K562 (cell line): Measurements from ENCODE around the gene MYO15A. TPM values are rescaled to one million over a fixed set of nuclear protein-coding genes. Genes with fewer than 3 reads are reported as not detected.

Source experiments
- BRF1 ChIP-seq: IDR thresholded peaks from 3 replicates; pipeline ENCODE4 v1.6.1; 2011; ENCODE audit warnings: borderline replicate concordance, mild to moderate bottlenecking; ENCODE audit not compliant: insufficient read length; ENCODE audit errors: extremely low read depth
- CBX3 ChIP-seq, 2 experiments: IDR thresholded peaks; 1 replicate in 1 of 2; 2 replicates in 1 of 2; pipeline ENCODE4 v1.6.1; 2012; ENCODE audit warnings: inconsistent platforms in 2 of 2, low read length in 2 of 2, borderline replicate concordance in 1 of 2, control low read depth in 1 of 2
- CGGBP1 ChIP-seq: fragments of 250-450 bp; sonication (Bioruptor Pico); IDR thresholded peaks from 2 replicates; pipeline ENCODE4 v1.9.0; 2021; ENCODE audit warnings: mild to moderate bottlenecking
- CHCHD3 ChIP-seq: fragments of 250-450 bp; sonication (Bioruptor Pico); IDR thresholded peaks from 2 replicates; pipeline ENCODE4 v2.1.2; 2022; ENCODE audit warnings: mild to moderate bottlenecking
- CREB1 ChIP-seq, 2 experiments: sonication (generic) in 1 of 2; formaldehyde crosslinking in 1 of 2; IDR thresholded peaks; 2 replicates each; pipeline versions ENCODE4 v1.6.1 to v1.8.0; 2012 to 2022; ENCODE audit warnings: inconsistent platforms in 1 of 2, mild to moderate bottlenecking in 1 of 2, missing genetic modification reagents in 1 of 2, moderate library complexity in 1 of 2
- ESRRB ChIP-seq: fragments of 250-450 bp; sonication (Bioruptor Pico); IDR thresholded peaks from 2 replicates; pipeline ENCODE4 v1.5.0; 2020; ENCODE audit warnings: mild to moderate bottlenecking, moderate library complexity, borderline replicate concordance
- GABPB2 ChIP-seq: fragments of 250-450 bp; sonication (Bioruptor Pico); conservative IDR thresholded peaks from 2 replicates; pipeline ENCODE4 v1.5.1; 2021; ENCODE audit warnings: mild to moderate bottlenecking
- HNRNPUL1 ChIP-seq: fragments of 200-400 bp; formaldehyde crosslinking; IDR thresholded peaks from 2 replicates; pipeline ENCODE4 v1.6.1; 2017; ENCODE audit warnings: low read length
- KLF13 ChIP-seq: fragments of 450-650 bp; IDR thresholded peaks from 2 replicates; pipeline ENCODE4 v1.6.1; 2016; ENCODE audit warnings: missing genetic modification characterization, low read depth, mild to moderate bottlenecking, missing compliant biosample characterization, moderate library complexity, borderline replicate concordance
- MAZ ChIP-seq, 2 experiments: fragments of 450-650 bp in 1 of 2; sonication (generic) in 1 of 2; formaldehyde crosslinking; IDR thresholded peaks in 1 of 2; conservative IDR thresholded peaks in 1 of 2; 2 replicates each; pipeline versions ENCODE4 v1.4.0 to v1.5.0; 2020; ENCODE audit warnings: mild to moderate bottlenecking in 1 of 2, missing genetic modification reagents in 1 of 2
- MYNN ChIP-seq, 2 experiments: sonication (generic); formaldehyde crosslinking in 1 of 2; IDR thresholded peaks; 2 replicates each; pipeline versions ENCODE4 v1.5.0 to v1.6.1; 2016 to 2020; ENCODE audit warnings: antibody characterized with exemption in 1 of 2, missing genetic modification reagents in 1 of 2
- PATZ1 ChIP-seq: fragments of 250-450 bp; sonication (Bioruptor Pico); IDR thresholded peaks from 2 replicates; pipeline ENCODE4 v1.5.0; 2020; ENCODE audit warnings: mild to moderate bottlenecking, borderline replicate concordance
- SAFB ChIP-seq: fragments of 200-400 bp; formaldehyde crosslinking; IDR thresholded peaks from 2 replicates; pipeline ENCODE4 v1.6.1; 2017; ENCODE audit warnings: low read depth, low read length, borderline replicate concordance
- SIN3A ChIP-seq, 2 experiments: fragments of 150-350 bp in 1 of 2; IDR thresholded peaks; 2 replicates each; pipeline ENCODE4 v1.6.1; 2011 to 2016; ENCODE audit warnings: borderline replicate concordance in 2 of 2, low read depth in 2 of 2, low read length in 2 of 2, mild to moderate bottlenecking in 2 of 2, moderate library complexity in 2 of 2; ENCODE audit not compliant: control insufficient read depth in 1 of 2
- SMAD1 ChIP-seq: fragments of 150-350 bp; IDR thresholded peaks from 2 replicates; pipeline ENCODE4 v1.6.1; 2014; ENCODE audit warnings: low read length, low read depth; ENCODE audit not compliant: partially characterized antibody
- TRIM25 ChIP-seq: fragments of 450-650 bp; IDR thresholded peaks from 2 replicates; pipeline ENCODE4 v1.7.0; 2016; ENCODE audit warnings: borderline replicate concordance
- ZEB2 ChIP-seq: fragments of 450-650 bp; IDR thresholded peaks from 2 replicates; pipeline ENCODE4 v1.6.1; 2016
- ZFX ChIP-seq: sonication (generic); formaldehyde crosslinking; IDR thresholded peaks from 2 replicates; pipeline ENCODE4 v1.8.0; 2022; ENCODE audit warnings: mild to moderate bottlenecking, missing genetic modification reagents, moderate library complexity
- ZNF561 ChIP-seq: fragments of 450-650 bp; formaldehyde crosslinking; conservative IDR thresholded peaks from 2 replicates; pipeline ENCODE4 v1.4.0; 2020; ENCODE audit warnings: mild to moderate bottlenecking, moderate library complexity
- ZNF695 ChIP-seq: fragments of 450-650 bp; formaldehyde crosslinking; IDR thresholded peaks from 2 replicates; pipeline ENCODE4 v1.4.0; 2020; ENCODE audit warnings: mild to moderate bottlenecking, moderate library complexity
- ZZZ3 ChIP-seq: fragments of 450-650 bp; IDR thresholded peaks from 2 replicates; pipeline ENCODE4 v1.6.1; 2016; ENCODE audit warnings: antibody characterized with exemption, mild to moderate bottlenecking, moderate library complexity
- polyA plus RNA-seq, 8 experiments: library from polyadenylated mRNA; depleted of rRNA in 4 of 8; stranded (reverse) in 5 of 8; unstranded in 3 of 8; fragments of >200 nt; fragmentation: Nextera tagmentation in 2 of 8; fragmentation: Illumina TruSeq in 1 of 8; extraction: Ambion mirVana in 2 of 8; extraction: Trizol in 1 of 8; gene quantifications; 2 replicates each; pipeline versions ENCODE4 v1.2.1 to v1.2.3, GENCODE V29; 2011 to 2014; ENCODE audit warnings: inconsistent platforms in 1 of 8, missing spikeins in 1 of 8
- total RNA-seq, 7 experiments: library from RNA; depleted of rRNA in 6 of 7; stranded (reverse); fragments of >200 nt in 6 of 7; fragmentation: Illumina TruSeq in 2 of 7; extraction: Trizol in 2 of 7; gene quantifications; 2 replicates each; pipeline versions ENCODE4 v1.2.1 to v1.2.3, GENCODE V29; 2011 to 2021; ENCODE audit warnings: low replicate concordance in 1 of 7

The MYO15A gene
- total and polyA plus RNA-seq, 9 of the 15 experiments (the other 6 are each of a cell fraction or from before 2014, with no cell fraction given), result 0.05 to 0.88 (median 0.14) TPM; not detected in 1

GRCh38 chr17:18087610-18088491 is 20.7 kb upstream of the MYO15A start, which contains the start of gene DRG2 (continued):
- TF ChIP-seq CBX3 (IDR thresholded peaks at IDR 0.05; ENCODE audit: borderline replicate concordance in 1 of 2, low read length in 2 of 2) (peak in 1 of 2 experiments; percentile 50; a peak in 1 of 3 replicates), ESRRB (no peak), GABPB2 (CRISPR knock-in tag) (no peak), BRF1 (no peak), CGGBP1 (CRISPR knock-in tag) (no peak), PATZ1 (no peak), CHCHD3 (no peak), ZNF561 (CRISPR knock-in tag) (no peak), MYNN (IDR thresholded peaks at IDR 0.05) (peak; percentile 54; the same call in 1 of the 2 replicates), MYNN (CRISPR knock-in tag; IDR thresholded peaks at IDR 0.05) (no peak), TRIM25 (no peak), ZEB2 (peak; percentile 96), HNRNPUL1 (no peak), MAZ (CRISPR knock-in tag; conservative IDR thresholded peaks at IDR 0.05 in 1 of 2, IDR thresholded peaks at IDR 0.05 in 1 of 2) (peak; percentile 81 to 94), ZNF695 (no peak), CREB1 (IDR thresholded peaks at IDR 0.05) (peak; percentile 44; the same call in 1 of the 2 replicates), CREB1 (CRISPR knock-in tag; IDR thresholded peaks at IDR 0.05) (peak; percentile 75), SAFB (no peak), SMAD1 (no peak), SIN3A (IDR thresholded peaks at IDR 0.05; ENCODE audit: borderline replicate concordance in 2 of 2, control insufficient read depth in 1 of 2, low read depth in 2 of 2, low read length in 2 of 2) (peak; percentile 62 to 85; a peak in 1 of 4 replicates), ZFX (CRISPR knock-in tag) (peak; percentile 87), ZZZ3 (no peak), KLF13 (tag) (no peak)
